Epithelial cell of esophagus (primary cell): ENCODE data around the gene TMEM37.

Source experiments
- DNase-seq: peaks from one replicate; pipeline ENCODE4 v3.0.0; 2010; ENCODE audit warnings: low read depth
- H3K4me3 ChIP-seq: 2 replicates; pipeline ENCODE4 v1.5.1; 2011; ENCODE audit warnings: mild to moderate bottlenecking, low read length, control low read depth
- CTCF ChIP-seq: IDR thresholded peaks from 2 replicates; pipeline ENCODE4 v1.5.1; 2011; ENCODE audit warnings: low read depth, mild to moderate bottlenecking, low read length, control low read depth, inconsistent platforms; ENCODE audit not compliant: insufficient read depth; ENCODE audit errors: missing control alignments

The TMEM37 gene, protein sequence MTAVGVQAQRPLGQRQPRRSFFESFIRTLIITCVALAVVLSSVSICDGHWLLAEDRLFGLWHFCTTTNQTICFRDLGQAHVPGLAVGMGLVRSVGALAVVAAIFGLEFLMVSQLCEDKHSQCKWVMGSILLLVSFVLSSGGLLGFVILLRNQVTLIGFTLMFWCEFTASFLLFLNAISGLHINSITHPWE

DNA sequence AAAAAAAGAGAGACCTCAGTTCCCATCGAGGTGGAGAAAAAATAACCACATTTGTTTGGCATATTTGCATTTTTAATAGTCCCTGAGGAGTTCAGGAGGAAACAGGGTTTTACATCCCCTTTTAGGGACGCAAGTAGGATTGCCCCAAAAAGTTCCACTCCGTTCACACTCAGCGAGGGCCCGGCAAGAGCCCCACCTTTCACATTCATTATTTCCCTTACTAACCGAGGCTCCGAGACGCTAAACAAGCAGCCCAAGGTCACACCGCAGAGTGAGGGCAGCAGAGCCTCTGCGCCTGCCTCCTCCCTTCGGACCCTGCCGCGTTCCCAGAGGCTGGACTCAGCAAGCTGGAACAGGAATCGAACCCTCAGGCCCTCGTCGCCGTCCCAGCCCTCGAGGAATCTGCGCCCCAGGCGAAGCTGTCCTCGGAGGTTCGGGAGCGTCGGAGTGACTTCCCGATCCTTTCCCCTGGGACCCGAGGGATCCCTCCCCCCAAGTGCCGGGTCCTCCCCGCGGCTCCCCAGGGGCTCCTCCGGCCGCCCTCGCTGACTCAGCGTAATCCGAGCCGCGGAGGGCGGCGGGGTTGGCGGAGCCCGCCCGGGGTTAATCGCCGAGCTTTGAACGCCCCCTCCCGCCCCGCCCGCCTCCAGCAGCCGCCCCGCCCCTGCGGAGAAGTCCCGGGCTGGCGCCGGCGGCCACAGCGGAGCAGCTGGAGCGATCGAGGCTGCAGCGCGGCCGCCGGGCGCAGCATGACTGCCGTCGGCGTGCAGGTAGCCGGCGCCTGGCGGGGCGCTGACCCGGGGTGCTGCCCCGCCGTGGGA lies at the start of gene TMEM37:
Gene TMEM37 (plus strand): TSS at position 700 of the 821 bp plus-strand sequence. CDS start 50 bp downstream, at position 750.
- peak; percentile 48 for DNase-seq
- no peak for TF ChIP-seq CTCF
- H3K4me3 ChIP-seq = peak within 1 kb of the TSS; percentile 25

DNA sequence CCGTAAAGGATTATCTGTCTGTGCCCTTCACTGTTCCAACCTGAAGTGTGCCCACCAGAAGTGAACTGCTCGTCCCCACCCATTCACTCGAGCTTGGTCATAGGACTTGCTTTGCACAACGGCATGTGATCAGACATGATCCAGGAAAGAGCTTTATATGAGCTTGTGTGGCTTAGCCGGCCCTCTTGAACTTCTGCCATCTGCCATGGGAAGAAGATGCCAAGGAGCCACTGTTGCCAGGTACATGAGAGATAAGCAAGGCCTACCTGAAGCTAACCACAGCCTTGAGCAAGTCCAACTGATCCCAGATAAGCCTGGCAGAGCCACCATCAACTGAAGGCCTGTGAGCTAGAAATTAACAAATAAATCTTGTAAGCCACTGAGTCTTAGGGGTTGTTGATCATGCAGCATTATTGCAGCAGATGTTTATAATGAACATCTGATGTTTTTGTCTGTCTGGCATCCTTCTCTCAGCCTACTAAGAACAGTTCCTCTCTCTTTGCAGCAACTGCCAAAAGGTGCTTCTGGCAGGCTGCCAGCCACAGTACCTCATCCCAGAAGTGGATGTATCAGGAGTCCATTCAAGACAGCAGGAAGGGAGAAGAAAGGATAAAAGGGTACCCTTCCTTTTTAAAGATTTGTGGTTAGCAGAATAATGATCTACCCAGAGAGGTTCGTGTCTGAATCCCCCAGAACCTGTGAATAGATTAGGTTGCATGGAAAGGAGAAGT lies 48.1 kb upstream of the TMEM37 start:
- DNase-seq = peak; percentile 24
- no peak overlapping the region for H3K4me3 ChIP-seq
- no peak for TF ChIP-seq CTCF

- DNase-seq = no peak
- no peak for TF ChIP-seq CTCF
- H3K4me3 ChIP-seq = no peak overlapping the region
Observed at GRCh38 chr2:119384971-119385370, 46.7 kb upstream of the TMEM37 start.

- no peak for DNase-seq
Observed at GRCh38 chr2:119385466-119385865, 46.2 kb upstream of the TMEM37 start.

DNA sequence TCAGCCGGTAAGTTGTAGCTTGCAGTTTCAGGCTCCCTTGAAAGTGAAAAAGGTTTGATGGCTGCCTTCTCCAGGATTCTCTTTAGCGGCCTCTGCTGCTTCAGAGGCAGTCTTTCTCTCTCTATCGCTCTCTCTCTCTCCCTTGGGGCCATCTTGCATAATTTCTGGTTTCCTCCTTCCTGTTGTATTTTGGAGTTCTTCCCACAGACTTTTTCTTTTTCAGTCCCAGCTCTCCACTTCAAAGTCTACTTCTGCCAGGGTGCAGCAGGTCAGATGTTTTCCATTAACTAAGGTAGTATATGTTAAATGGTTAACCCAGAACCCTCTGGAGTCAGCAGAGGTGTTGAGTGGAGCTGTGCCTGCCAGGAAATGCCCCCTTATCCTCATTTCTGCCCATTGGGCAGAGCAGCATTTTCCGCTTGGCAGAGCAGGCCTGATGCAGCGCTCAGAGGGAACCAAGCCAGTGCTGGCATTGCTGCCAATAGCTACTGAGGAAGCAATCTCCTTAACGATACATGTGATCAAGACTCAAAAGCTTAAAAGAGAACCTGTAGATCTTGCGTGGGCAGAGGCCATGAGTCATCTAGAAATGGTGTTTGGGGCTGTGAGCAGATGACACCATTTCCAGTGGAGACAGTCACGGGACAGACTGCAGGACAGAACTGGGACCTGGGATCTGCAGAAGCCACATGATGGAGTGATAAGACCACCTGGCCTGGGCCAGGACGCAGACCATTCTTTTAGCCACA lies 44.1 kb upstream of the TMEM37 start:
- peak; percentile 84 for DNase-seq
- no peak overlapping the region for H3K4me3 ChIP-seq
- TF ChIP-seq CTCF = peak; percentile 52

More at GRCh38 chr2:119385466-119385865, 46.2 kb upstream of the TMEM37 start:
- TF ChIP-seq CTCF = no peak
- no peak overlapping the region for H3K4me3 ChIP-seq

GRCh38 chr2:119389615-119390306 lies 41.9 kb upstream of the TMEM37 start:
- no peak overlapping the region for H3K4me3 ChIP-seq
- DNase-seq = peak; percentile 86
- no peak for TF ChIP-seq CTCF
